Measurements from ENCODE around the gene S100A11. TPM values are rescaled to one million over a fixed set of nuclear protein-coding genes. Genes with fewer than 3 reads are reported as not detected.

The S100A11 gene
- total and polyA plus RNA-seq, 9 of the 15 experiments (the other 6 are each of a cell fraction or from before 2014, with no cell fraction given): 131 to 808 (median 235) TPM

DNA sequence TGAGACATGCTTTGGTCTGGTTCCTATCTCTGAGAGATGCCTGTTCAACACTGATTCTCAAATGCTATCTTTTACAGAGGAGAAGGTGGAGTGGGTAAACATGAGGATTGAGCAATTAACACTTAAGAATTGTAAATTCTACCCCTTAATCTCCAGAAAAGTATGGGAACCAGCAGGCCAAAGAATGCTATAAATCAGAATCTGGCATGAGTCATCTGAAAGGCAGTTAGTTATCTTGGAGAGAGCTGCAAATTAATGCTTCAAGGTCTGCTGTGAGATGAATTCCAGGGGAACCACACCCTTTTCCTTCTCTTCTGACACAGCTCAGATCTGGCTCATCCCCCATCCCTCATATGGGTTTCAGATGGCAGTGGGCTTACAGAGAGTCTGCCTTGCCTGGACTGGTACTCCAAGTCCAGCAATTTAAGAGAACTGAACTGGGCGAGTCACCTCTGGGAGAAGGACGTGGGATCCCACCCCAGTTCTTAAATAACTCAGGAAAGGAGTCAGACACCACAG is 48.3 kb downstream of the S100A11 start (continued):
- TF ChIP-seq, protein P1, sequence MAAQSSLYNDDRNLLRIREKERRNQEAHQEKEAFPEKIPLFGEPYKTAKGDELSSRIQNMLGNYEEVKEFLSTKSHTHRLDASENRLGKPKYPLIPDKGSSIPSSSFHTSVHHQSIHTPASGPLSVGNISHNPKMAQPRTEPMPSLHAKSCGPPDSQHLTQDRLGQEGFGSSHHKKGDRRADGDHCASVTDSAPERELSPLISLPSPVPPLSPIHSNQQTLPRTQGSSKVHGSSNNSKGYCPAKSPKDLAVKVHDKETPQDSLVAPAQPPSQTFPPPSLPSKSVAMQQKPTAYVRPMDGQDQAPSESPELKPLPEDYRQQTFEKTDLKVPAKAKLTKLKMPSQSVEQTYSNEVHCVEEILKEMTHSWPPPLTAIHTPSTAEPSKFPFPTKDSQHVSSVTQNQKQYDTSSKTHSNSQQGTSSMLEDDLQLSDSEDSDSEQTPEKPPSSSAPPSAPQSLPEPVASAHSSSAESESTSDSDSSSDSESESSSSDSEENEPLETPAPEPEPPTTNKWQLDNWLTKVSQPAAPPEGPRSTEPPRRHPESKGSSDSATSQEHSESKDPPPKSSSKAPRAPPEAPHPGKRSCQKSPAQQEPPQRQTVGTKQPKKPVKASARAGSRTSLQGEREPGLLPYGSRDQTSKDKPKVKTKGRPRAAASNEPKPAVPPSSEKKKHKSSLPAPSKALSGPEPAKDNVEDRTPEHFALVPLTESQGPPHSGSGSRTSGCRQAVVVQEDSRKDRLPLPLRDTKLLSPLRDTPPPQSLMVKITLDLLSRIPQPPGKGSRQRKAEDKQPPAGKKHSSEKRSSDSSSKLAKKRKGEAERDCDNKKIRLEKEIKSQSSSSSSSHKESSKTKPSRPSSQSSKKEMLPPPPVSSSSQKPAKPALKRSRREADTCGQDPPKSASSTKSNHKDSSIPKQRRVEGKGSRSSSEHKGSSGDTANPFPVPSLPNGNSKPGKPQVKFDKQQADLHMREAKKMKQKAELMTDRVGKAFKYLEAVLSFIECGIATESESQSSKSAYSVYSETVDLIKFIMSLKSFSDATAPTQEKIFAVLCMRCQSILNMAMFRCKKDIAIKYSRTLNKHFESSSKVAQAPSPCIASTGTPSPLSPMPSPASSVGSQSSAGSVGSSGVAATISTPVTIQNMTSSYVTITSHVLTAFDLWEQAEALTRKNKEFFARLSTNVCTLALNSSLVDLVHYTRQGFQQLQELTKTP (IDR thresholded peaks at IDR 0.05; ENCODE audit: low read depth in 1 of 2, partially characterized antibody in 2 of 2): peak in 1 of 2 experiments; percentile 62
- TF ChIP-seq NFIC (IDR thresholded peaks at IDR 0.05): peak; percentile 64
- TF ChIP-seq HDAC8 (tag; IDR thresholded peaks at IDR 0.05): no peak
- no peak for TF ChIP-seq YY1 (IDR thresholded peaks at IDR 0.05; ENCODE audit: borderline replicate concordance in 1 of 3, control insufficient read depth in 1 of 3, extremely low read depth in 1 of 3, insufficient read depth in 3 of 3, insufficient read length in 1 of 3, insufficient replicate concordance in 2 of 3, low read depth in 1 of 3, low read length in 2 of 3)
- TF ChIP-seq TAF9B (IDR thresholded peaks at IDR 0.05; ENCODE audit: partially characterized antibody): peak; percentile 63
- TF ChIP-seq ZKSCAN3 (CRISPR knock-in tag; IDR thresholded peaks at IDR 0.05): no peak
- TF ChIP-seq NCOA1 (IDR thresholded peaks at IDR 0.05; ENCODE audit: low read depth): no peak
- TF ChIP-seq BACH1 (tag; IDR thresholded peaks at IDR 0.05): no peak
- peak; percentile 67 for TF ChIP-seq GATA2 (CRISPR knock-in tag; IDR thresholded peaks at IDR 0.05)
- TF ChIP-seq TRIM24 (IDR thresholded peaks at IDR 0.05): peak in 1 of 2 experiments; percentile 65; a peak in 2 of 4 replicates
- peak; percentile 73; the same call in 1 of the 2 replicates for TF ChIP-seq BCOR (IDR thresholded peaks at IDR 0.05)
- 0 out of 2 replicates have a peak, but pooled peaks have one; percentile 42 for TF ChIP-seq ZNF584 (CRISPR knock-in tag; IDR thresholded peaks at IDR 0.05; ENCODE audit: low read depth)
- no peak for TF ChIP-seq ZFPM2 (CRISPR knock-in tag; IDR thresholded peaks at IDR 0.05)
- no peak for TF ChIP-seq RBM14 (IDR thresholded peaks at IDR 0.05; ENCODE audit: borderline replicate concordance, insufficient read depth, low read depth, low read length)
- TF ChIP-seq PTBP1 (IDR thresholded peaks at IDR 0.05; ENCODE audit: low read depth, low read length): no peak
- TF ChIP-seq MTA2 (IDR thresholded peaks at IDR 0.05; ENCODE audit: low read depth): peak; percentile 82
- peak; percentile 88 for TF ChIP-seq SMARCA4 (IDR thresholded peaks at IDR 0.05)
- no peak for TF ChIP-seq GABPA (tag; conservative IDR thresholded peaks at IDR 0.05; ENCODE audit: low read depth)
- peak; percentile 81 for TF ChIP-seq ZEB2 (IDR thresholded peaks at IDR 0.05)
- no peak for TF ChIP-seq C11orf30 (IDR thresholded peaks at IDR 0.05; ENCODE audit: low read depth)
- peak; percentile 96 to 98 for TF ChIP-seq FOXA3 (CRISPR knock-in tag; conservative IDR thresholded peaks at IDR 0.05 in 1 of 2, IDR thresholded peaks at IDR 0.05 in 1 of 2)
- peak; percentile 64 for TF ChIP-seq MAFG (tag; conservative IDR thresholded peaks at IDR 0.05)
- peak; percentile 15; the same call in 1 of the 2 replicates for TF ChIP-seq CREB1 (IDR thresholded peaks at IDR 0.05)
- no peak for TF ChIP-seq CREB1 (CRISPR knock-in tag; IDR thresholded peaks at IDR 0.05)
- TF ChIP-seq MEIS2 (IDR thresholded peaks at IDR 0.05; ENCODE audit: partially characterized antibody): peak; percentile 98
